ENCODE results near the gene CCER1.

GRCh38 chr12:90958347-90958746 lies 3.4 kb upstream of the CCER1 start:
- no peak for TF ChIP-seq CTCF (IDR thresholded peaks at IDR 0.05)
- TF ChIP-seq POLR2A (IDR thresholded peaks at IDR 0.05): no peak

Data from vagina (tissue), 2 donors.